Measurements from ENCODE around the gene THOC6. TPM values are rescaled to one million over a fixed set of nuclear protein-coding genes. Genes with fewer than 3 reads are reported as not detected.

The THOC6 gene
- total and polyA plus RNA-seq, 9 of the 15 experiments (the other 6 are each of a cell fraction or from before 2014, with no cell fraction given) = 2.5 to 65.4 (median 42.3) TPM

GRCh38 chr16:3003582-3004270 is 20.1 kb upstream of the THOC6 start (continued):
- TF ChIP-seq ZNF398 (CRISPR knock-in tag; IDR thresholded peaks at IDR 0.05) (no peak), FIP1L1 (IDR thresholded peaks at IDR 0.05; ENCODE audit: low read depth, low read length, poor library complexity, severe bottlenecking) (no peak), CC2D1A (IDR thresholded peaks at IDR 0.05) (peak; percentile 76), KLF13 (tag; IDR thresholded peaks at IDR 0.05; ENCODE audit: borderline replicate concordance, low read depth) (no peak), SAFB2 (IDR thresholded peaks at IDR 0.05; ENCODE audit: borderline replicate concordance, low read depth, low read length, severe bottlenecking) (no peak), RAD21 (CRISPR knock-in tag; conservative IDR thresholded peaks at IDR 0.05 in 1 of 2, IDR thresholded peaks at IDR 0.05 in 1 of 2) (peak; percentile 96 to 97), GTF2F1 (IDR thresholded peaks at IDR 0.05; ENCODE audit: low read depth, low read length) (no peak), ZNF764 (CRISPR knock-in tag; IDR thresholded peaks at IDR 0.05; ENCODE audit: low read depth) (no peak), ZNF75A (CRISPR knock-in tag; IDR thresholded peaks at IDR 0.05) (no peak), ETV6 (IDR thresholded peaks at IDR 0.05; ENCODE audit: borderline replicate concordance in 1 of 2, low read depth in 2 of 2, low read length in 1 of 2) (no peak), ETV6 (CRISPR knock-in tag; IDR thresholded peaks at IDR 0.05; ENCODE audit: borderline replicate concordance) (no peak), HNRNPUL1 (IDR thresholded peaks at IDR 0.05; ENCODE audit: low read length) (no peak), MGA (IDR thresholded peaks at IDR 0.05) (no peak), HDGF (IDR thresholded peaks at IDR 0.05) (0 out of 2 replicates have a peak, but pooled peaks have one; percentile 28)

All from K562 (cell line).